Left renal pelvis (tissue), 4 donors: ENCODE data around the gene SHOC2. TPM values are rescaled to one million over a fixed set of nuclear protein-coding genes. Genes with fewer than 3 reads are reported as not detected.

Source experiments
- DNase-seq, 4 donors: peaks; one replicate each; pipeline ENCODE4 v3.0.0-alpha.2; 2013; ENCODE audit warnings: low read depth in 4 of 4, low spot score in 3 of 4
- polyA plus RNA-seq, 4 donors: library from polyadenylated mRNA; unstranded; fragments of 120-200 nt; gene quantifications; one replicate each; pipeline ENCODE4 v1.2.1, GENCODE V29; 2013; ENCODE audit not compliant: insufficient read length in 4 of 4

Gene SHOC2
- 10 to 100 TPM; 35.9 to 47.4 (median 38.9) TPM for polyA plus RNA-seq

DNA sequence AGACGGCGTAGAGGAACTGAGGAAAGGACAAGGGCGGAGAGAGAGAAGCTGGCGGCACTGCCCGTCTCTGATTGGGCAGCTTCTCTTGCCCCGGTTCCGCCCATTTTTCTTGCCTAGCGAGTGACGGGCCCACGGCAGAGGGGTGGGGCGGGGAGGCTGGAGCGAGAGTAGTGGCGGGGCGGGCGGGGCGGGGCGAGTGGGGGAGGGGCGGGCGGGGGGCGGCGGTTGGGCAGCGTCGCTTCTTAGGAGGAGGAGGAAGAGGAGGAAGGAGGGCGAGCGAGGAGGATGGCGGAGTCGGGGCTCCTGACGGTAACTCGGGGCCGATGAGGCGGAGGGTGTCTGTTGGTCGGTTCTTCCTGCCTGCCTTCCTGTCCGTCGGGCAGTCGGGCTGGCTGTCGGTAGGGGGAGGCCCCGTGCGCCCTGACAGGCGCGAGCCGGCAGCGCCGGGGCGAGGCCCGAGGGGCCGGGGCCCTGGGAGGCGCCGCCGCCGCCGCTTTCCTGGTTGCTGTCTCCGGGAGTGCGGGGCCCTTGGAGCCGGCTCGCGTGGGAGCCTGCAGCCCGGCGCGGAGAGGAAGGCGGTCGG is at the start of gene SHOC2:
Gene SHOC2 (plus strand): TSS at position 256 of the 583 bp plus-strand sequence. CDS start 44,755 bp downstream, outside the sequence.
- peak in 1 of 4 donors; percentile 42 for DNase-seq

DNA sequence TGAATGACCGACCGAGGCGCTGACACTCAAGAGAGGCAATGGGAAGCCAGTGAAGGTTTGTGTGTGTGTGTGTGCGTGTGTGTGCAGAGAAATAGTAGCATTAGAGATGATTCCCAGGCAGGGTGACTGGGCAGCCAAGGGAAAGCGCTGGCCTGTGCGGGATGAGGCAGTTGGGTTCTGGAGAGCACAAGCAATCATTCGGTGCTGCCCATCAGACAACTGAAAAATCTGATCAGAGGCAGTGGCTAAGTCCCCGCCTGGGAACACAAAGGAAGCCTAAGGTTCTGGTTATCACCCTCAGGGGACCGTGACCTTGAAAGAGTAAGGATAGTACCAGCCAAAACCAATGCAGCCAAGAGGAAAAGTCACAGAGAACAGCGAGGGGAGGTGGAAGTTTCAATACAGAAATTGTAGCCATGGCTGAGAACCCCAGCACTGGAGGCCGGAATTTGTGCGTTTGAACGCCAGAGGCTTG is 48.5 kb upstream of the SHOC2 start:
- no peak for DNase-seq

- DNase-seq = peak; percentile 98 to 99 (median 98)
Observed at GRCh38 chr10:110871298-110872084, 47.9 kb upstream of the SHOC2 start, which contains the start of gene PDCD4. TSS of gene PDCD4 (plus strand) at chr10:110871928. CDS start at chr10:110876028, 4,100 bp downstream.

GRCh38 chr10:110872145-110872983 is 47.0 kb upstream of the SHOC2 start:
- DNase-seq = peak; percentile 60 to 67 (median 64)

DNA sequence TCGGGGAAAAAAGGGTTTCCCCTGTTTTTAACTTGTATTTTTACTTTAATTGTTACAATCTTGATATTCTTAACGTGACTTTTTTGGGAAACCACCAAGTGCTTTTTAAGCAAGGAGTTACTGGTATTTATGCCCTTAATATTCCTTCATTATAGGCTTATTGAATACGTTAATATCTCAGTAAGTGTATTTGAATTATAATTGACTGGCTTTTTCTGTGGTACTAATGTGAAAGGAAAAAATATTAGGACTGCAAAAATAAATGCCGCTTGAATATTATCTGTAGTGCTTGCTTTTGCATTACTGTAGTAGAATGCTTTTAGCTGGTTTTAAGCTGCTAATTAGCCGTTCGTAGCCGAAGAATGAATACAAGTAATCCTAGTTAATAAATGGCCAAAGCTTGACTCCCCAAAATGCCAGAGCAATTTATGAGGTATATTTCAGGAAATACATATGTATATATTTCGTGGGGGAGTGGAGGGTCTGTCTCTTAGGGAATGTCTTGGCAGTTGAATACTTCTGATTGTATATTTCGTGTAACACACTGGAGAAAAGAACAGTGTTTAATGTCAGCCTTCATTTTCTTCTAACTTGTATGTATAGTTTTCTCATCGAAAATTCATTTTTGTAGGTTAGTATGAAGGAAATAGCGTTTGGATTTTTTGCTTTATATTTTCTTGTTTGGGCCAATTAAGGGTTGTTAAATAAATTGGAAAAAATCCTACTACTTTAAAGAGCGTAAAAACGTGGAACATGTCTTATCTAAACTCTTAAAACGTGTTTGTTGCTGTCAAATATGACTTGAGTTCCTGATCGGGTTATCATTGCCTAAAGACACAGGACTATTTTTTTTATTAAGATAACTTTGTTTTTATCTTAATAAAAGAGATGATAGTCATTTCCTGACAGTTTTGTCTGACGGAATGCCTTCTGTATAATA is 46.1 kb upstream of the SHOC2 start:
- DNase-seq = no peak

- DNase-seq = no peak
Observed at GRCh38 chr10:110873951-110874350, 45.5 kb upstream of the SHOC2 start.

- no peak for DNase-seq
Observed at GRCh38 chr10:110876000-110876399, 43.4 kb upstream of the SHOC2 start.

- no peak for DNase-seq
Observed at GRCh38 chr10:110876788-110877187, 42.6 kb upstream of the SHOC2 start.

DNA sequence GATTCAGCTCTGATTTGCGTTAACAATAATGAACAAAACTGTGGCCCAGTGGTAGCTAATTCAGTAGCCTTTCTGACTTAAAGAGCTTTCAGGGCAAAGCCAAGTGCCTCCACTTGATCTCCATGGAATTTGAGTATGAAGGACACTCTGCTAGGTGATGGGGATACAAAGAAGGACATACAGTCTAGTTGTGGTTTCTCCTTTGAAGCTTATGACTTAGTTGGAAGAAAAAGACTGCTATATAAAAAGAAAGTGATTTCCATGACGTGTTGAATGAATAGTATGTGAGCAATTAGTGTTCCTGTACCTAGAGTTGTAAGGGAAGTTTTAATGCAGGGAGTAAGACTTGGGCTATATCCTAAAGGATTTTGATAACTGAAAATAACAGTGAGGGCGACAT is 39.4 kb upstream of the SHOC2 start:
- no peak for DNase-seq

DNA sequence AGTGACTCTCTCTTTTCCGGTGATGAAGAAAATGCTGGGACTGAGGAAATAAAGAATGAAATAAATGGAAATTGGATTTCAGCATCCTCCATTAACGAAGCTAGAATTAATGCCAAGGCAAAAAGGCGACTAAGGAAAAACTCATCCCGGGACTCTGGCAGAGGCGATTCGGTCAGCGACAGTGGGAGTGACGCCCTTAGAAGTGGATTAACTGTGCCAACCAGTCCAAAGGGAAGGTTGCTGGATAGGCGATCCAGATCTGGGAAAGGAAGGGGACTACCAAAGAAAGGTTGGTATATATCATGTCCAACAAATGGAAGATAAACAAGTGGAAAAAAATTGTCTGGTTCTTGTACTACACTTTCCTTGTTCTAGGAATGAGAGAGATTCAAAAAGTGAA is 38.2 kb upstream of the SHOC2 start:
- no peak for DNase-seq

DNA sequence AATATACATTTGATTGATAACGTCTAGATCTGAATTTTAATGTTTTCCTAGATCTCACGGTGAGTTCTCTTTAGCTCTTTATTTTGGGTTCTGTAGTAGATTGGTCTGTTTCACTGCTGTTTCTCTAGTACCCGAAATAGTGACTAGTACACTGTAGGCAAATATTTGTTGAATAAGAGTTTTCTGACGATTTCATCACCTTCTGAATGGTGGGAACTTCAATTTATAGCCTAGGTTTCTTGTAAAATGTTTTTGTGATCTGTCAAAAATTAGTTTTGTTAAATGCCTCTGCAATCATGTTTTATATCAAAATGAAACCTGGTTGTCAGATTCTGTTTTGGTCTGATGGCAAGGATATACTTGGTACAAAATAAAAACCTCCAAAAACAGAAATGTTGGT is 37.5 kb upstream of the SHOC2 start:
- DNase-seq = no peak

- DNase-seq = no peak
Observed at GRCh38 chr10:110883924-110884323, 35.5 kb upstream of the SHOC2 start.

DNA sequence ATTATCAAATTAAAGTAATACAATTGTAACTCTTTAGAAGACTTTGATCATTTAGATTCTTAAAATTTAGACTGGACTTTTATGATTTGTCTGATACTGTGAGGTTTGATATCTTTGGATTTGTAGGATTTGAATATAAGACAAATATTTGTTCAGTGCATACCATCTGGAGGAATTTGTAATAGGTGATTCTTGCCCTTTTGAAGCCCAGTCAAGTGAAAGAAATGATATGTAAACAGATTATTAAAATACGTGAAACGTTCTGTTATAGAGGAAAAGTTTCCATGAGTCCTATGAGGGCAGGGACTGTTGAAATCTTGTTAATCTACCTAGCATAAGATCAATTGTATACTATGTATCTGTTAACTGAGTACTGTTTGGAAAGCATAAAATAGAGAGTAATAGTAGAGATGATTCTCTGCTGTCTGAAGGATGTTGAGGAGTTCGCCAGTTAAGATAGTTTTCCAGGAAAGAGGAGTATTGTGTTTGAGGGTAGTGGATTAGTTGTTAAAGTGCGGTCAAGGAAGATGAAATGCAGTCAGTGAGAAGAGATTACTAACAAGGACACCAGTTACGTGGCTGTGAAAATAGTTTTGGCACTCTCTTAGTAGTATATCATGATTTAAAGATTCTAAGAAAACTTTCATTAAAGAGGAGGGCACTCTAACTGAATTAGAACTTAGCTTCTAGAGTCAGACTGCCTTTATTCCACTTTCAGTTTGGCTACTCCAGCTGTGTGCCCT is 33.3 kb upstream of the SHOC2 start:
- no peak for DNase-seq

GRCh38 chr10:110887560-110887959 is 31.8 kb upstream of the SHOC2 start:
- no peak for DNase-seq

DNA sequence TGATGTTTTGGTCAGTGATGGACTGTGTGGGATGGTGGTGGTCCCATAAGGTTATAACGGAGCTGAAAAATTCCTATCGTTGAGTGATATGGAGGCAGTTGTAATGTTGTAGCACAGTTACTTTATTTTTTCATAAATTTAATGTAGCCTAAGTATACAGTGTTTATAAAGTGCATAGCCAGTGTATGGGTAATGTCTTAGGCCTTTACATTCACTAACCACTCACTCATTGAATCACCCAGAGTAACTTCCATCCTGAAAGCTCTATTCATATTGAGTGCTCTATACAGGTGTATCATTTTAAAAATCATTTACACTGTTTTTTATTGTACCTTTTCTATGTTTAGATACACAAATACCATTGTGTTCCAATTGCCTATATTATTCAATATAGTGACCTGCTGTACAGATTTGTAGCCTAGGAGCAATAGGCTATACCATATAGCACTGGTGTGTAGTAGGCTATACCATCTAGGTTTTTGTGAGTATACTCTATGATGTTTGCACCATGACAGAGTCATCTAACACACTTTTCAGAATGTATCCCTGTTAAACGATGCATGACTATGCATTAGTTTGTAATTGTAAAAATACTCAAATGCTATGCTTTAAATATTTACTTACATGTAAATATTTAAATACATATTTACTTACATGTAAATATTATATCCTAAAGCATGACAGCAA is 26.7 kb upstream of the SHOC2 start:
- DNase-seq = no peak

- no peak for DNase-seq
Observed at GRCh38 chr10:110893559-110894179, 25.7 kb upstream of the SHOC2 start.

DNA sequence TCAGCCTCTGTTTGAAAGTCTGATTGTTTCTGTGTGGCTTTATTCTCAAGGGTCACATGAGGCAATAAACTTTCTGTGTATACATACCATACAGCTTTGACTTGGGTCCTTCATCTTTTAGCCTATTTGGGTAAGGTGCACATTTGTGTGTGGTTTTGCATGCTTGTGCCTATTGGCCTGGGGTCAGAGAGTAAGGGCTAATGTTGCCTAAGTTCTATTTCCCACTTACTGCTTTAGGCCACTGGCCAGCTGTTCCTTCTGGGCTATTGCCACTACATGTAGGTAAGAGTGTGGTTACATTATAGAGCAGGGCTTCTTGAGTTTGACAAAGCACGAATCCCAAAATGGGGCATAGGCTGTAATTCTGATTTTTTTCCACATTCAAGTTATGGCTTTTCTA is 22.2 kb upstream of the SHOC2 start:
- no peak for DNase-seq

- no peak for DNase-seq
Observed at GRCh38 chr10:110898391-110898790, 21.0 kb upstream of the SHOC2 start.
